ENCODE results near the gene PCBP1.

The PCBP1 gene

GRCh38 chr2:70061317-70061716, 26.0 kb upstream of the PCBP1 start:
- TF ChIP-seq, protein P1, sequence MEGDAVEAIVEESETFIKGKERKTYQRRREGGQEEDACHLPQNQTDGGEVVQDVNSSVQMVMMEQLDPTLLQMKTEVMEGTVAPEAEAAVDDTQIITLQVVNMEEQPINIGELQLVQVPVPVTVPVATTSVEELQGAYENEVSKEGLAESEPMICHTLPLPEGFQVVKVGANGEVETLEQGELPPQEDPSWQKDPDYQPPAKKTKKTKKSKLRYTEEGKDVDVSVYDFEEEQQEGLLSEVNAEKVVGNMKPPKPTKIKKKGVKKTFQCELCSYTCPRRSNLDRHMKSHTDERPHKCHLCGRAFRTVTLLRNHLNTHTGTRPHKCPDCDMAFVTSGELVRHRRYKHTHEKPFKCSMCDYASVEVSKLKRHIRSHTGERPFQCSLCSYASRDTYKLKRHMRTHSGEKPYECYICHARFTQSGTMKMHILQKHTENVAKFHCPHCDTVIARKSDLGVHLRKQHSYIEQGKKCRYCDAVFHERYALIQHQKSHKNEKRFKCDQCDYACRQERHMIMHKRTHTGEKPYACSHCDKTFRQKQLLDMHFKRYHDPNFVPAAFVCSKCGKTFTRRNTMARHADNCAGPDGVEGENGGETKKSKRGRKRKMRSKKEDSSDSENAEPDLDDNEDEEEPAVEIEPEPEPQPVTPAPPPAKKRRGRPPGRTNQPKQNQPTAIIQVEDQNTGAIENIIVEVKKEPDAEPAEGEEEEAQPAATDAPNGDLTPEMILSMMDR (IDR thresholded peaks at IDR 0.05; ENCODE audit: insufficient read depth, low read depth, low read length, missing control alignments), result no peak
- no peak for DNase-seq (ENCODE audit: low read depth)
- H3K4me3 ChIP-seq (ENCODE audit: low read depth, low read length), result no peak overlapping the region

DNA sequence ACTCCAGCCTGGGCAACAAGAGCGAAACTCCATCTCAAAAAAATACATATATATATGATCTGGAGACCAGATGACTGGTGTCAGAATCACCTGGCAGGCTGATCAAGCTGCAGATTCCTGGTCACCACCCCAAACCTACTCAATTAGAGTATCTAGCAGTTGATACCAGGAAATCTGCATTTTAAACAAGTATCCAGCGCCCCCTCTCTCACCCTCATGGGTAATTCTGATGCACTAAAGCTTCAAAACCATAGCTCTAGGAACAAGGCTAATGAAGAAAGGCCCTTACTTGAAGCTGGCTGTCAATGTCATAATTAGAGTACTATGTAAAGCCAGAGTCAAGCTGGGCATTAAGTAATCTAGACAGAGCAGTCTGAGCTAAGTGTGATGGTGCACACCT, 25.0 kb upstream of the PCBP1 start:
- no peak overlapping the region for H3K4me3 ChIP-seq (ENCODE audit: low read depth, low read length)
- no peak for DNase-seq (ENCODE audit: low read depth)
- TF ChIP-seq, protein P1 (IDR thresholded peaks at IDR 0.05; ENCODE audit: insufficient read depth, low read depth, low read length, missing control alignments), result no peak

DNA sequence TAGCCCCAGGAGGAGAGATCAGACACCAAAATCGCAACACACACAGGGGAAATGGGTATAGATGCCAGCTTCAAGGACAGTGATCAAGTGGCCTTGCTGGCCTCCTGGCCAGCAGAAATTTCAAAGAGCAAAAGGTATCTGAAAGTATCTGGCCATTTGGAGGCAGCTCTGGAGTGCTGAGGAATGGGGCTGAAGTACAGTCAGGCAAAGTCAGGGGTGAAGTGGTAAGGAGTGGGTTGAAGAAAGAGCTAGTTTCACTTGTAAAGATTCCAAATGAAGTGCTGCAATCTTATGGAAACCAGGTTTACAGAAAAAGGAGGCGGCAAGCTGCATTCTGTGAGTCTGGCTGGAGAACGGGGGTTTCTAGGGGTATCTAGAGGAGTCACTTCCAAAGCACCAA, 19.2 kb upstream of the PCBP1 start:
- H3K4me3 ChIP-seq (ENCODE audit: low read depth, low read length), result no peak overlapping the region
- no peak for DNase-seq (ENCODE audit: low read depth)
- TF ChIP-seq, protein P1 (IDR thresholded peaks at IDR 0.05; ENCODE audit: insufficient read depth, low read depth, low read length, missing control alignments), result no peak

- peak; percentile 89 for DNase-seq (ENCODE audit: low read depth)
Measured at GRCh38 chr2:70069049-70069448, 18.2 kb upstream of the PCBP1 start.

GRCh38 chr2:70070542-70071268, 16.6 kb upstream of the PCBP1 start:
- TF ChIP-seq, protein P1 (IDR thresholded peaks at IDR 0.05; ENCODE audit: insufficient read depth, low read depth, low read length, missing control alignments), result peak; percentile 82

More at GRCh38 chr2:70069049-70069448, 18.2 kb upstream of the PCBP1 start:
- TF ChIP-seq, protein P1 (IDR thresholded peaks at IDR 0.05; ENCODE audit: insufficient read depth, low read depth, low read length, missing control alignments), result no peak
- peak overlapping the region; percentile 11; the same call in 1 of the 2 replicates for H3K4me3 ChIP-seq (ENCODE audit: low read depth, low read length)

GRCh38 chr2:70073493-70073892, 13.8 kb upstream of the PCBP1 start:
- TF ChIP-seq, protein P1 (IDR thresholded peaks at IDR 0.05; ENCODE audit: insufficient read depth, low read depth, low read length, missing control alignments), result no peak
- no peak overlapping the region for H3K4me3 ChIP-seq (ENCODE audit: low read depth, low read length)
- DNase-seq (ENCODE audit: low read depth), result no peak

More at GRCh38 chr2:70070542-70071268, 16.6 kb upstream of the PCBP1 start:
- H3K4me3 ChIP-seq (ENCODE audit: low read depth, low read length), result no peak overlapping the region
- peak; percentile 91 for DNase-seq (ENCODE audit: low read depth)

DNA sequence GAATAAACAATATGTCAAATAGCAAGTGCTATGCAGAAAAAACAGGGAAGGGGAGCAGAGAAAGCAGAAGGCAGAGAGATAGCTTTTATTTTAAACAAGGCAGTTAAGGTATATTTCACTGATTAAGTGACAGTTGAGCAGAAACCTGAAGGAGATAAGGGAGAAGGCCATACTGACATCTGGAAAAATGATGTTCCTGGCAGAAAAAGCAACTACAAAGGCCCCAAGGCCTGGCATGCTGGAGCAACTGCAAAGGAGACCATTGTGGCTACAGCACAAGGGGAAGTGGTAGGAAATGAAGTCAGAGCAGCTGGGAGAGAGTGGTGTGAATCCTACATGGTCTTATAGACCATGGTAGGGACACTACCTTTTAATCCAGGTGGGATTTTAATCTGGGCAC, 8.9 kb upstream of the PCBP1 start:
- DNase-seq (ENCODE audit: low read depth), result no peak
- no peak overlapping the region for H3K4me3 ChIP-seq (ENCODE audit: low read depth, low read length)
- TF ChIP-seq, protein P1 (IDR thresholded peaks at IDR 0.05; ENCODE audit: insufficient read depth, low read depth, low read length, missing control alignments), result no peak

Measured in GM12865 (cell line).